ENCODE measurements around the gene PSMB10.
A peak's percentile ranks its signal among the peaks of the same experiment; 100 is the strongest.

PSMB10 gene

GRCh38 chr16:67963662-67964321 is 27.1 kb upstream of the PSMB10 start:
- DNase-seq: no peak

DNA sequence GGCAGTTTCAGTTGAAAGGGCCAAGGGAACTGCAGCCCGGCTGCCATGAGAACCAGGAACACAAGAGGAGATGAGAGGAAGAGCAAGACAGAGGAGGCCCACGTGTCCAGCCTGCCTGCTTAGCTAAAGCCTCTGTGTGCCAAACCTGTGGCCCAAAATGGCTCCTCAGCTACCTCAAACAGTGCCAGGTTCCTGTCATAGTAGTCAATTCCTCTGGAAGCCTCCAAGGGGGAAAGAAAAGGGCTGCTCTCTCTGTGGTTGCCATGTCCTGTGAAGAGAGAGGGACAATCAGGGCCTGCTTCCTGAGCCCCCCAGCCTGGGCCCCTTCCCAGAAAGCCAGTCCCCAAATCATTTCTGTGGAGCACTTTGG is 26.6 kb upstream of the PSMB10 start:
- DNase-seq: no peak

- no peak for DNase-seq
Observed at GRCh38 chr16:67962135-67962534, 25.5 kb upstream of the PSMB10 start.

GRCh38 chr16:67961551-67961957 is 24.9 kb upstream of the PSMB10 start:
- DNase-seq: peak in 1 of 2 experiments; percentile 39

GRCh38 chr16:67959536-67960329 is 23.1 kb upstream of the PSMB10 start:
- no peak for DNase-seq

DNA sequence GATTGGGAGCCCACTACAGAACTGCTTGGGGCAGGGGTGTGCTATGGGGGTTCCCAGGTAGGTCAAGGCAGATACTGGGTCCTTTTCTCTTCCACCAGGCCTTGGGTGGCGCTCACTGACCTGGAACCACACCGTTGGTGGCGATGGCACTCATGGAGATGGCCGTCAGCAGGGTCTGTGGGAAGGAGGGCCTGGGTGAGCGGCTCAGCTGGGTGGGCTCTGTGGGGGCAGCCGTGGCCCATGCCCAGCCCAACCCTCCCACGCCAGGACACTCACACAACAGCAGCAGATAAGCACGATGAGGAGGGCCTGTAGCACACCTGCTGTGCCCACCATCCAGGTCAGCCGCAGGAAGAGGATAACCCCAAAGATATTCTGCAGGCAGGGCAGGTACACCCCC is 21.0 kb upstream of the PSMB10 start:
- no peak for DNase-seq

DNA sequence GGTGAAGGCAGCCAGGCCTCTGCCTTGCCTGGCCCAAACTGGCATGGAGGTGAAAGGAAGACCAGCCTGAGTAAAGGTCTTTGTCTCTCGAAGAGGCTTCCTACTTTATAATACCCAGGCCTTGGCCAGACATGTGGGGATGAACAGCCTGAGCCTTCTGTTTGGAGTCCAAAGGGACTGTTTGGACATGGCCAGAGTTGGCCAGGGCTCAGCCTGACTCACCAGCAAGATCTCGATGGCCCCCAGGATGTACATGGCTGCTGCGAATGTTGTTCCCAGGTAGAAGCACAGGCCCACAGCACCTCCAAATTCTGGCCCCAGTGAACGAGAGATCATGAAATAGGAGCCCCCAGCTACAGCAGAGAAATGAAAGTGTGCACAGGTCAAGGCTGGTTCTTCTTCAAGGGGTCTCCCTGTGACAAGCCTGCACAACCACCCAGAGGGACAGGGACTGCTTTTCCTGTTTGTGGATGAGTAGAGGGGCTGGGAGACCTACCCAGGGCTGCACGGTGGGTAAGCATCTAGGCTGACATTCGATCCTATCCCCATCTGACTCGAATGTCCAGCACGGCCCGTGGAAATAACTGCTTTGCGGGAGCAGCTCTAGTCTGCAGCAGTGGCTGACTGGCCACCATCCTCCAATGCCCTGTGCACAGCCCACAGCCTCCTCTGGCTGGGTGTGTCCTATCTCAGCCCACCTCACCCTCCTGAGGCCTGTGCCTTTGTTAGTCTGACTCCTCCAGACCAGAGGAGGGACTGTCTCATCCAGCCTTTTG is 18.0 kb upstream of the PSMB10 start:
- DNase-seq: no peak

DNA sequence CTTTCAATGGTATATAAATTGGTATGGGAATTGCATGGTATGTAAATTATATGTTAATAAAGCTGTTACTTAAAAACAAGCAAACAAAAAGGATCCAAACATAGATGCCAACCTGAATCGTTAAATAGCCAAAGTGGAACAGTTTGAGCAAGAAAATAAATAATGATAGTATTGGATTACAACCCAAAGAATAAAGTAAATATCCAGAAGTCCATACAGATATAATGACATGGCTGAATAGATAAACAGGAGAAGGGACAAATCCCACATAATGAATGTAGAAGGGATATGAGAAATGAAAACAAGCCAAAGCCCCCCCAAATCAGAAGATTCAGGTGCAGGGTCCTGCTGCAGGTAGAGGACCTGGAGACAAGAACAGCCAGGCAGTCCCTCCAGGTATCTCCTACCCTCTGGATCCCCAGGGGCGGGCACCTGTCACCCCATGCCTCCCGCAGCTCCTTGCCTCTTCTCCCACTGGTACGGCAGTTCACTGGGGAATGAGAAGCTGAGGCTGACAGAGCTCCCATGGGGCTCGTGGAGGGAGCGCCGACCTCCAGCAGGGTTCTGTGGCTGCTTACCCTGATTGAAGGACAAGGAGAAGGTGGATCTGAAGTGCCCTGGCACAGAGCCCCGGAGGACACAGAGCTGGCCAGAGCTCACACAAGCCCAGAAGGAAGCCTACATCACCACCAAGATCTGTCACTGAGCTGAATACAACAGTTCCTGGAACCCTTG is 17.2 kb upstream of the PSMB10 start:
- no peak for DNase-seq

DNA sequence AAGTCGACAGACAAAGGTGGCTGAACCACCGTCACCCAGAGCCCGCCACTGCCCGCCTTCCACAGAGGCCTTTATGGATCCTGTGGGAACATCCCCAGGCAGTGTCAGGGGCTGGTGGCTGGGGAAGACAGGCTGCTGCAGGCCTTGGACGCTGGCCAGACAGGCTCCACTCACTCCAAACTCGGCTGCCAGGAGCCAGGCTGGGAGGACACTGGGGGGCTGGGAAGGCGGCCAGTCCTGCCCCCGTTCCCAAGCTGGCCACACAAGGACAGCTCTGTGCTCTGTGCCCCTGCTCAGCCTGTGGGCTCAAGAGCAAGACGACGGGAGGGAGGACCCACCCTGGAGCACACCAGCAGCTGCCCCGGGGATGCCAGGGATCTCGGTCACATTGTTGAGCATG is 14.8 kb upstream of the PSMB10 start:
- no peak for DNase-seq

DNA sequence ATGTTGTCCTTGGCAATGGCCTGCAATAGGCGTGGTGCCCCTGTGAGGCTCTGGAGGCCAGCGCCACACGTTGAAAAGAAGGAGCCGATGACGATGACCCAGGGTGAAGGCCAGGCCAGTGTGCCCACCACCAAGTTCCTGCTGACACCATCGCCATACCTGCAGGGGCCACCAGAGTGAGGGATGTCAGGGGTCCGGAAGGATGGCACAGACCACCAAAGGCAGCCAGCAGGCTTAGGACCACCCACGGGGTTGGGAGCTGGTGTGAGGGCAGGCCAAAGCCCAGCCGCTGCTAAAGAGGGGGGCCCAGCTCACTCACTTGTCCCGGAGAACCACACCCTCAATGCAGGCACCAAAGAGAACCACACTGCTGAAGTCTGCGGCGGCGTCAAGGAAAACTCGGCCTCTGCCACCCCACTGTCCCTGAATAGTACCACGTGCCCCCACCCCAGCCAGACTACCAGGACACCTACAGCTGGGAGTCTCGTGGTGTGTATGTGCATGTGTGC is 13.7 kb upstream of the PSMB10 start:
- DNase-seq: no peak

DNA sequence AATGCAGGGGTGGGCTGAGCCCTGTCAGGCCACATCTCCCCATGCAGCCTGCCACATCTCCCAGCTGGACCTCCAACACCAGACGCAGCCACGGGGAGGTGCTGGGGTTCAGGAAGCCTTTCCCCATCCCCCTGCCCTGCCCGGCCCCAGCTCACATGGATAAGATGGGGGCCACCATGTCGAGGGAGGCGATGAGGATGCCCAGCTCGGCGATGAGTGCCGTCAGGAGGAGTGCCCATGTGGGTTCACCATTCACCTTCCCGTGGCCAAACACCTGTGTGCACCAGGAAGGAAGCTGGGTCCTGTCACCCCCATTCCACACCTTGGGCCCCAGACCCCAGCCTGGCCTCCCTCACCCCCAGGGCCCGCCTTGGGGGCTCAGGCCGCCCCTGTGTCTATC is 13.0 kb upstream of the PSMB10 start:
- no peak for DNase-seq

GRCh38 chr16:67948015-67948414 is 11.4 kb upstream of the PSMB10 start:
- no peak for DNase-seq

DNA sequence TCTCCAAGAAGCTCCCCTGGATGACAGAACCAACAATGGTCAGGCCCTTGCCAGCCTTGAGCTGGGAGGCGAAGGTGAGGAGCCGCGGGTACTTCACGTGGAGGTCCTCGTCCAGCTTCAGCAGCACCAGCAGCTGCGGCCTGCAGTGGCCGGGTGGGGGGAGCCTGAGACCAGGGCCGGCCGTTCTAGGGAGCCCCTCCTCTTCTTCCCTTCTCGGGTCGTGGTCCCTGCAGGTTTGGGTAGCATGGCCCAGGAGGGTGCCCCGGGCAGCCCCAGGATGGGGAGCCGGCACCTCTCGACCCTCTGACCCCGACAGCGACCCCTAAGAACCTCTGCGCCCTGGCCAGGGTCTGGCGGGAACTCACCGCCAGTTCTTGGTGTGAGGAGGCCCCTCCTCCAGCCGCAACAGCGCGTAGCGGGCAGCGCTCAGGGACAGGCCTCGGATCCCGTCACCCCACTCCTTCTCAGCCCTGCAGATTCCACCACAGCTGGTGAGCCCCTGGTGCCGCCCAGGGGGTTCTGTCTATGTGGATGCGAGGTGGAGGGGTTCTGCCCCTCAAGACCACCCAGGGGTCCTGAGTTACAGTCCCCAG is 10.4 kb upstream of the PSMB10 start:
- no peak for DNase-seq

DNA sequence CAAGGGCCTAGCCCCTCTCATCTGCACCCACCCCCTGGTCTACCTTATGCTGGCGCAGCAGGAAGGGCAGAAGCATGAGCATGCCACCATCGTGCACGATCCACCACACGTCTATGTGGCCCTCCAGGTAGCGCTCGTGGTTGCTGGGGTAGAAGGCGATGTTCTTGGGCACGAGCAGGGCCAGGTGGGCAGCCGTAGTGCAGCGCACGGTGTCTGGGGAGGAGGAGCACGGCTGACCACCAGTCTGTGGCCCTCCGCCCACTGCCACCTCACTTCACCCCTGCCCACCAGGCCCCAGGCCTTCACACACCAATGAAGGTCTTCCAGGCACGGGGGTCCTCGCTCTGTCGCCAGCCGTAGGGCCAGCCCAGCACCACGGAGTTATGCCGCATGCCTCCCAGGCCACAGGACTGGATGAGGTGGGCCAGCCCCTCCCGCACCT is 9.5 kb upstream of the PSMB10 start:
- DNase-seq: no peak

- no peak for DNase-seq
Observed at GRCh38 chr16:67945392-67945933, 8.8 kb upstream of the PSMB10 start.

DNA sequence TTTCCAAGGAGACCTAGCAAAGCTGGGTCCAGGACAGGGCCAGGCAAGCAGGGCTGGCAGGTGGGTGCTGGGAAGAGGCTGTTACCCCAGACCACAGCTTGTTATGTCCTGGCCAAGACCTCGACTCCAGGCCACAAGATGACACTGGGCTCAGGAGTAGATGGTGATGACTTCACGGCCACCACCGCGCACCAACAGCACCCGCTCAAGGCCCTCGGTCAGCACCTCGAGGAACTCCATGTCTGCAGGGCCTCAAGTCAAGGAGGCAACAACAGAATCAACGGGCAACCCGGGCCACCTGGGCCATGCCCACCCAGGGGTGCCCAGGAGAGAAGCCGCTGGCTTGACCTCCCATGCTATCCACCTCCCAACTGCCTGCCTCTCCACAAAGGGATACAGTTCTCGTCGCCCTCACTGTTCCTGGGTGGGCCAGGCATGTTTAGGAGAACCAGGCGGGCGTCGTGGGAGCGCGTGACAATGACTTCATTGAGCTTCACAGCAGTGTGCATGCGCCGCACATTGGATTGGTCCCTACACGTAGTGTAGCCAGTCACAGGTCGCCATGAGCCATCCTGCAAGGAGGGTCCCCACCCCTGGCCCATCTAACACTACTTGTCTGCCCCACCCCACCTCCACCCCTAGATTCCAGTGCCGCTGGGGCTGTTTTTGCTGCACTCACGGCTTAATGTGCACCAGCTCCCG is 8.2 kb upstream of the PSMB10 start:
- DNase-seq: no peak

GRCh38 chr16:67943619-67944504 is 7.2 kb upstream of the PSMB10 start, which contains the start of gene LCAT:
Gene LCAT (minus strand): TSS chr16:67944120. CDS start chr16:67944101, 19 bp downstream.
- DNase-seq: no peak

GRCh38 chr16:67943256-67943618 is 6.6 kb upstream of the PSMB10 start:
- no peak for DNase-seq

GRCh38 chr16:67942510-67943255 is 6.0 kb upstream of the PSMB10 start:
- DNase-seq: no peak

GRCh38 chr16:67942200-67942509 is 5.5 kb upstream of the PSMB10 start:
- DNase-seq: peak in 1 of 2 experiments; percentile 46
